Astrocyte (in vitro differentiated cells and primary cell): ENCODE data around the gene RDH13. TPM values are rescaled to one million over a fixed set of nuclear protein-coding genes. Genes with fewer than 3 reads are reported as not detected.

Source experiments
- DNase-seq: peaks from one replicate; pipeline ENCODE4 v3.0.0-alpha.2; 2010; ENCODE audit warnings: low read depth
- FAIRE-seq: peaks from 2 replicates; lab custom pipeline; 2011; peaks lifted over from hg19 to GRCh38; lab: Jason Lieb, UNC
- H2AFZ ChIP-seq: 2 replicates; pipeline ENCODE4 v1.6.0; 2012; ENCODE audit warnings: low read depth, low read length, inconsistent platforms
- H3K27ac ChIP-seq: 2 replicates; pipeline ENCODE4 v1.5.1; 2011; ENCODE audit warnings: low read depth, low read length, inconsistent platforms
- H3K27me3 ChIP-seq: 2 replicates; pipeline ENCODE4 v1.6.0; 2011; ENCODE audit warnings: low read length, inconsistent platforms; ENCODE audit not compliant: insufficient read depth
- H3K36me3 ChIP-seq: 2 replicates; pipeline ENCODE4 v1.5.1; 2011; ENCODE audit warnings: low read length, inconsistent platforms; ENCODE audit not compliant: insufficient read depth
- H3K4me1 ChIP-seq: 2 replicates; pipeline ENCODE4 v1.5.1; 2011; ENCODE audit warnings: low read length, inconsistent platforms; ENCODE audit not compliant: insufficient read depth
- H3K4me2 ChIP-seq: 2 replicates; pipeline ENCODE4 v1.6.0; 2012; ENCODE audit warnings: low read length, inconsistent platforms
- H3K4me3 ChIP-seq: 2 replicates; pipeline ENCODE4 v1.5.1; 2011; ENCODE audit warnings: low read depth, mild to moderate bottlenecking, low read length, inconsistent platforms; ENCODE audit not compliant: insufficient read depth
- H3K79me2 ChIP-seq: 2 replicates; pipeline ENCODE4 v1.6.0; 2012; ENCODE audit warnings: mild to moderate bottlenecking, low read length, inconsistent platforms; ENCODE audit not compliant: insufficient read depth
- H3K9ac ChIP-seq: 2 replicates; pipeline ENCODE4 v1.6.0; 2012; ENCODE audit warnings: mild to moderate bottlenecking, low read length, inconsistent platforms
- H3K9me3 ChIP-seq: 2 replicates; pipeline ENCODE4 v1.5.1; 2012; ENCODE audit warnings: low read depth, mild to moderate bottlenecking, low read length, inconsistent platforms; ENCODE audit not compliant: insufficient read depth
- H4K20me1 ChIP-seq: 2 replicates; pipeline ENCODE4 v1.6.0; 2012; ENCODE audit warnings: low read length, inconsistent platforms; ENCODE audit not compliant: insufficient read depth
- H3K27ac Mint-ChIP-seq: one replicate; pipeline ENCODE4 v1.8.0; 2021; ENCODE audit warnings: mild to moderate bottlenecking, mixed read lengths; ENCODE audit not compliant: unreplicated experiment
- H3K27me3 Mint-ChIP-seq: one replicate; pipeline ENCODE4 v1.8.0; 2021; ENCODE audit warnings: low read depth, mixed read lengths; ENCODE audit not compliant: unreplicated experiment
- H3K36me3 Mint-ChIP-seq: one replicate; pipeline ENCODE4 v1.8.0; 2021; ENCODE audit warnings: low read depth, mixed read lengths; ENCODE audit not compliant: unreplicated experiment
- H3K4me1 Mint-ChIP-seq: one replicate; pipeline ENCODE4 v1.8.0; 2021; ENCODE audit warnings: low read depth, mixed read lengths; ENCODE audit not compliant: unreplicated experiment
- H3K4me3 Mint-ChIP-seq: one replicate; pipeline ENCODE4 v1.8.0; 2021; ENCODE audit warnings: mild to moderate bottlenecking, moderate library complexity, mixed read lengths; ENCODE audit not compliant: unreplicated experiment
- H3K9me3 Mint-ChIP-seq: one replicate; pipeline ENCODE4 v1.8.0; 2021; ENCODE audit warnings: mild to moderate bottlenecking, mixed read lengths; ENCODE audit not compliant: unreplicated experiment
- EZH2 ChIP-seq: IDR thresholded peaks from 2 replicates; pipeline ENCODE4 v1.6.1; 2012; ENCODE audit warnings: mild to moderate bottlenecking, low read length, inconsistent platforms; ENCODE audit not compliant: insufficient read depth
- total RNA-seq: library from RNA; stranded (reverse); gene quantifications from 2 replicates; pipeline ENCODE4 v1.2.1, GENCODE V29; 2021
- TF ChIP-seq, protein P1 (sequence below): IDR thresholded peaks from 2 replicates; pipeline ENCODE4 v1.5.1; 2011; ENCODE audit warnings: low read depth, mild to moderate bottlenecking, inconsistent platforms, low read length, moderate library complexity; ENCODE audit not compliant: insufficient read depth

The RDH13 gene
- total RNA-seq, 1 donor from 2014 or later: 22.6 TPM

DNA sequence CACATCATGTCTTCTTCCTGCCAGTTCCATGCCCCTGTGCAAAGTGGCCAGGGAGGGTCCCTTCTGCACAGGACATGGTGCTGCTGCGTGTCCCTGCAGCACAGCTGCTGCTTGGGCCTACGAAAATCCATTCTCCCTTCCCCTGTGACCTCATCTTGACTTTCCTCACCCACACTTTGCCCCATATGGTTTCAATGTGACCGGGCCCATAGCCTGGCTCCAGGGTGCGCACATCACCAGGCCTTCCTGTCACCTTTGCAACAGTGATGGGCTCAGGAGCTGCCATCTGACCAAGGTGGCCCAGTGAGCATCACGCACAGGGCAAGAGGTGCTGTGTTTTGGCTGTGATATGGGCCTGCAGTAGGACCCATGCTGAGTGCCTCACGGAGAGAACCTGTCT lies 43.6 kb upstream of the RDH13 start:
- H3K79me2 ChIP-seq: peaks cover 47% of the 10 kb centered on the region
- peaks cover 4% of the 10 kb centered on the region for H3K9me3 ChIP-seq
- Mint-ChIP-seq H3K4me3 (no peak overlapping the region), H3K36me3 (peaks cover 17% of the 10 kb centered on the region), H3K9me3 (peaks cover 2% of the 10 kb centered on the region), H3K27ac (no peak overlapping the region), H3K27me3 (no peaks in the 10 kb centered on the region), H3K4me1 (no peaks in the 10 kb centered on the region)
- FAIRE-seq (no peak), DNase-seq (no peak)
- H3K9ac ChIP-seq: no peak overlapping the region
- H3K27me3 ChIP-seq: no peaks in the 10 kb centered on the region
- H4K20me1 ChIP-seq: peaks cover 57% of the 10 kb centered on the region
- no peak overlapping the region for H3K4me2 ChIP-seq
- H3K4me1 ChIP-seq: no peaks in the 10 kb centered on the region
- H3K36me3 ChIP-seq: peaks cover 10% of the 10 kb centered on the region
- no peak overlapping the region for H2AFZ ChIP-seq
- TF ChIP-seq EZH2: no peak
- TF ChIP-seq, protein P1, sequence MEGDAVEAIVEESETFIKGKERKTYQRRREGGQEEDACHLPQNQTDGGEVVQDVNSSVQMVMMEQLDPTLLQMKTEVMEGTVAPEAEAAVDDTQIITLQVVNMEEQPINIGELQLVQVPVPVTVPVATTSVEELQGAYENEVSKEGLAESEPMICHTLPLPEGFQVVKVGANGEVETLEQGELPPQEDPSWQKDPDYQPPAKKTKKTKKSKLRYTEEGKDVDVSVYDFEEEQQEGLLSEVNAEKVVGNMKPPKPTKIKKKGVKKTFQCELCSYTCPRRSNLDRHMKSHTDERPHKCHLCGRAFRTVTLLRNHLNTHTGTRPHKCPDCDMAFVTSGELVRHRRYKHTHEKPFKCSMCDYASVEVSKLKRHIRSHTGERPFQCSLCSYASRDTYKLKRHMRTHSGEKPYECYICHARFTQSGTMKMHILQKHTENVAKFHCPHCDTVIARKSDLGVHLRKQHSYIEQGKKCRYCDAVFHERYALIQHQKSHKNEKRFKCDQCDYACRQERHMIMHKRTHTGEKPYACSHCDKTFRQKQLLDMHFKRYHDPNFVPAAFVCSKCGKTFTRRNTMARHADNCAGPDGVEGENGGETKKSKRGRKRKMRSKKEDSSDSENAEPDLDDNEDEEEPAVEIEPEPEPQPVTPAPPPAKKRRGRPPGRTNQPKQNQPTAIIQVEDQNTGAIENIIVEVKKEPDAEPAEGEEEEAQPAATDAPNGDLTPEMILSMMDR: no peak
- no peak overlapping the region for H3K27ac ChIP-seq
- no peak overlapping the region for H3K4me3 ChIP-seq

DNA sequence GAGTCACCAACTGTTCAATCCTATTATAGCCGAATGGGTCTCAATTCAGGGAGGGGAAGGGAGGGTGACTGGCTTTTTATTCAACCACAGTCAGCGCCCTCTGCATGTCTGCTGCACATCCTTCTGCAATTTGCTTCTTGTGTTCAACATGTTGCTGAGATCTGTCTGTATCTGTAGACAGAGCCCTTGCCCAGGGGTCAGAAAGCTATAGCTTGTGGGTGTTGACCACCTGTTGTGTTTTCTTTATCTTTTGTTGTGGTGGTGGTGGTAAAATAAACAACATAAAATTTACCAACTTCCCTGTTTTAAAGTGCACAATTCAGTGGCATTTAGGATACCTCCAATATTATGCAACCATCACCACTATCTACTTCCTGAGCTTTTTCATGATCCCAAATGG lies 42.3 kb upstream of the RDH13 start:
- Mint-ChIP-seq H3K4me1 (no peaks in the 10 kb centered on the region), H3K9me3 (peaks cover 2% of the 10 kb centered on the region), H3K36me3 (peaks cover 18% of the 10 kb centered on the region), H3K27ac (no peak overlapping the region), H3K27me3 (no peaks in the 10 kb centered on the region), H3K4me3 (no peak overlapping the region)
- peaks cover 38% of the 10 kb centered on the region for H3K79me2 ChIP-seq
- H3K9me3 ChIP-seq: peaks cover 4% of the 10 kb centered on the region
- no peaks in the 10 kb centered on the region for H3K4me1 ChIP-seq
- TF ChIP-seq EZH2: no peak
- TF ChIP-seq, protein P1: no peak
- H3K4me3 ChIP-seq: no peak overlapping the region
- H3K36me3 ChIP-seq: peaks cover 10% of the 10 kb centered on the region
- no peak overlapping the region for H3K27ac ChIP-seq
- FAIRE-seq (no peak), DNase-seq (no peak)
- H3K9ac ChIP-seq: no peak overlapping the region
- H3K27me3 ChIP-seq: no peaks in the 10 kb centered on the region
- no peak overlapping the region for H3K4me2 ChIP-seq
- H2AFZ ChIP-seq: no peak overlapping the region
- H4K20me1 ChIP-seq: peaks cover 52% of the 10 kb centered on the region

DNA sequence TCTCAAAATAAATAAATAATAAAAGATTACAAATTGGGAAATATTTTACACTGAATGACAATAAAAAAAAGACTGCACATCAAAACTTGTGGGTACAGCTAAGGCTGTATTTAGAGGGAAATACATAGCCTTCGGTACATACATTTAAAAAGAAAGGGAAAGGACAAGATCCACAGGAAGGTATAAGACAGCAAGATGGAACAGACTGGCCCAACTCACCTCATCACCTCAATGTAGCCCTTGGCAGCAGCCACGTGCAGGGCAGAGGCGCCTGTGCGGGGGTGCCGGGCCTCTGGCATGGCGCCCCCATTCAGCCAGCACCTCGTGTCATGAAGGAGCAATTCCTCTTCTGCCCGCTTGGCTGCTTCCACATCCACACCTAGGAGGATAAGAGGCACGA lies 40.2 kb upstream of the RDH13 start:
- Mint-ChIP-seq H3K27me3 (no peaks in the 10 kb centered on the region), H3K36me3 (peaks cover 21% of the 10 kb centered on the region), H3K4me1 (no peaks in the 10 kb centered on the region), H3K9me3 (peaks cover 2% of the 10 kb centered on the region), H3K4me3 (no peak overlapping the region), H3K27ac (no peak overlapping the region)
- Histone ChIP-seq H3K27me3 (no peaks in the 10 kb centered on the region), H3K9ac (no peak overlapping the region), H3K36me3 (peaks cover 10% of the 10 kb centered on the region), H3K4me3 (no peak overlapping the region), H4K20me1 (peaks cover 54% of the 10 kb centered on the region), H3K9me3 (peaks cover 4% of the 10 kb centered on the region), H2AFZ (no peak overlapping the region), H3K27ac (no peak overlapping the region), H3K4me2 (no peak overlapping the region), H3K4me1 (no peaks in the 10 kb centered on the region), H3K79me2 (peaks cover 23% of the 10 kb centered on the region)
- TF ChIP-seq, protein P1: no peak
- no peak for TF ChIP-seq EZH2
- no peak for FAIRE-seq
- no peak for DNase-seq
